ENCODE measurements around the gene SRP19.
A peak's percentile ranks its signal among the peaks of the same experiment; 100 is the strongest.

The SRP19 gene

GRCh38 chr5:112860929-112861637 lies at the start of gene SRP19:
SRP19 (plus strand) TSS chr5:112861287; CDS start chr5:112861377, 90 bp downstream.
- H3K27ac Mint-ChIP-seq = peak within 1 kb of the TSS; percentile 98
- peak within 1 kb of the TSS; percentile 96 for H3K4me3 Mint-ChIP-seq
- H3K4me1 Mint-ChIP-seq = peaks cover 28% of the 10 kb centered on the region
- peaks cover 5% of the 10 kb centered on the region for H3K36me3 Mint-ChIP-seq
- peaks cover 3% of the 10 kb centered on the region for H3K27me3 Mint-ChIP-seq
- H3K9me3 Mint-ChIP-seq = no peaks in the 10 kb centered on the region

DNA sequence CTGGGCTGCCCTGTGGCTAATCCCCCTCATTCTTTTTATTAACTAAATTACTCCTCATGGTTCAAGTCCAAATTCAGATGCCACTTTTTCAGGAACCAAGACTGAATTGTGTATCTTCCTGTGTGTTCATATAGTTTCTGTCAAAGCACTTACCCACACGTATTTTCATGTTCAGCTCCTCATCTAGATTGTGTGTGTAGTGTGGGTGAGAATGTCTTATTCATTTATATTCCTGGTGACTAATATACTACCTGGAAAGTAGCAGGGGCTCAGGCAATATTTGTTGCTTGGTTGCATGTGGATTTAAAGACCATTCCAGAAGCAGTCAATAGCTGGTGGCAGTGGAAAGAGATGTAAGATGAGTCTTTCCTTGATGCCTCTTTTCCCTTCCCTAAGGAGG lies 48.5 kb upstream of the SRP19 start:
- H3K27me3 Mint-ChIP-seq = no peaks in the 10 kb centered on the region
- no peak overlapping the region for H3K4me3 Mint-ChIP-seq
- peaks cover 3% of the 10 kb centered on the region for H3K4me1 Mint-ChIP-seq
- no peak overlapping the region for H3K27ac Mint-ChIP-seq
- H3K36me3 Mint-ChIP-seq = peaks cover 22% of the 10 kb centered on the region
- no peaks in the 10 kb centered on the region for H3K9me3 Mint-ChIP-seq

DNA sequence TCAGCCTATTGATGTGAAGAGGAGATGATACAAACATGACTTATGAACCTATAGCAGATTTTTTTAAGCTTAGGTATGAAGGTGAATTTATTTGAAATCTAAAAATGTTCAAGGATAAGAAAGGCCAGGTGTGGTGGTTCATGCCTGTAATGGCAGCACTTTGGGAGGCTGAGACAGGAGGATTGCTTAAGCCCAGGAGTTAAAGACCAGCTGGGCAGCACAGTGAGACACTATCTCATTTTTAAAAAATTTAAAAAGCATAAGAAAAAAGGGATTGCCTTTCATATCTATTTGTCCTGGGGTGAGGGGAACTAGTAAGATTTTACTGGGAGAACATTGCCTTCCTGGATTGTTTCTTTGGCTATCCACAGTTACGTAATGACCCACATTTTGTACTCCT lies 40.8 kb upstream of the SRP19 start:
- Mint-ChIP-seq H3K4me3 (no peak overlapping the region), H3K27me3 (no peaks in the 10 kb centered on the region), H3K9me3 (no peaks in the 10 kb centered on the region), H3K27ac (no peak overlapping the region), H3K36me3 (peaks cover 20% of the 10 kb centered on the region), H3K4me1 (no peaks in the 10 kb centered on the region)

- H3K27ac Mint-ChIP-seq = no peak overlapping the region
- no peaks in the 10 kb centered on the region for H3K27me3 Mint-ChIP-seq
- no peaks in the 10 kb centered on the region for H3K9me3 Mint-ChIP-seq
- H3K36me3 Mint-ChIP-seq = peaks cover 18% of the 10 kb centered on the region
- no peaks in the 10 kb centered on the region for H3K4me1 Mint-ChIP-seq
- H3K4me3 Mint-ChIP-seq = no peak overlapping the region
Observed at GRCh38 chr5:112822456-112822855, 38.6 kb upstream of the SRP19 start.

DNA sequence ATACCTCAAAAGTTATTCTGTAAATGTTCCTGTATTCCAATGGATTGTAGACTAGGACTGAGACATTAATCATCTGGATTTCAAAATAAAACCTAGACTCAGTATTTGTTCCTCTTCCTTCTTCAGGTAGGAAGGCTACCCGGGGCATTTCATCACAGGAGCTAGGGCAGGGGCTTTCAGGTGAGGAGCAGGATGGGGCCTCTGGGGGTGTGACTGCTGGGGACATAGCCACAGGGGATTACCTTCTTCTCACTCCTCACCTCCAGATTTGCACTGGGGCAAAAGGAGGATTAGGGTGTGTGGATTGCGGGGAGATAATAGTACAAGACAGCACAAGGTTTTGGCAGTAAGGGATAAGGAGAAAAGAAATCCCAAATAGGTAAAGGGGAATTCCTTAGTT lies 37.9 kb upstream of the SRP19 start:
- Mint-ChIP-seq H3K9me3 (no peaks in the 10 kb centered on the region), H3K4me1 (no peaks in the 10 kb centered on the region), H3K4me3 (no peak overlapping the region), H3K27ac (no peak overlapping the region), H3K27me3 (no peaks in the 10 kb centered on the region), H3K36me3 (peaks cover 16% of the 10 kb centered on the region)

DNA sequence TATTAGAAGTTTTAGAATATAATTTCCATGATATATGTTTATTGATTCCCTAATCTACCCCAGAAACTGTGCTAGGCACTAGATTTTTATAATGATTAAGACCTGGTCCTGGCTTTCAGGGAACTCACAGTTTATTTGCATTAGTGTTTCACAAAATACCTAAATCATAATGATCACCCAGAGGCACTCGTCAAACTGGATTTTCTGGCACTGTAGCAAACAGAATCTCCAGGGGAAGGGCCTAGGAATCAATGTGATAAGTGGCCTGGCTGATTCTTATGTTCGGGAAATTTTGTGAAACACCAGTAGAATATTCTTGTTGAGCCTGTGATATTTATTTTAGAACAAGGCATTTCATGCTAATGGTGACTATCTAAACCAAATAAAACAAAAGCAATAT lies 37.4 kb upstream of the SRP19 start:
- no peak overlapping the region for H3K27ac Mint-ChIP-seq
- no peak overlapping the region for H3K4me3 Mint-ChIP-seq

GRCh38 chr5:112824197-112824596 lies 36.9 kb upstream of the SRP19 start:
- no peaks in the 10 kb centered on the region for H3K4me1 Mint-ChIP-seq
- H3K4me3 Mint-ChIP-seq = no peak overlapping the region
- no peaks in the 10 kb centered on the region for H3K27me3 Mint-ChIP-seq
- peaks cover 17% of the 10 kb centered on the region for H3K36me3 Mint-ChIP-seq
- peak overlapping the region; percentile 67 for H3K27ac Mint-ChIP-seq
- H3K9me3 Mint-ChIP-seq = no peaks in the 10 kb centered on the region

More for the DNA sequence above, 37.4 kb upstream of the SRP19 start:
- Mint-ChIP-seq H3K4me1 (no peaks in the 10 kb centered on the region), H3K27me3 (no peaks in the 10 kb centered on the region), H3K36me3 (peaks cover 17% of the 10 kb centered on the region), H3K9me3 (no peaks in the 10 kb centered on the region)

DNA sequence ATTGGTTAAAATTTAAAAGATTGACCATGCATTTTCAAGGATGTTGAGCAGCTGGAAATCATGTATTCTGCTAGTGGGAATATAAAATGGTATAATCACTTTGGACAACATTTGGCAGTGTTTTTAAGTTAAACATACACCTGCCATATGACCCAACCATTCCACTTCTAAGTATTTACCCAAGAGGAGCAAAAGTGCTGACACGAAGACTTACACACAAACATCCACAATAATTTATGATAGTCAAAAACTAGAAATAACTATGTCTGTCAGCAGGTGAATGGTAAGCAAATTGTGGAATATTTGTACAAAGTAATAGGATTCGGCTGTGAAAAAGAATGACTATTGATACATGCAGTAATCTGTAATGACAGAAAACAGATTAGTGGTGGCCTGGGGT lies 30.7 kb upstream of the SRP19 start:
- no peaks in the 10 kb centered on the region for H3K27me3 Mint-ChIP-seq
- H3K36me3 Mint-ChIP-seq = peaks cover 9% of the 10 kb centered on the region
- H3K4me1 Mint-ChIP-seq = no peaks in the 10 kb centered on the region
- no peak overlapping the region for H3K27ac Mint-ChIP-seq
- H3K9me3 Mint-ChIP-seq = no peaks in the 10 kb centered on the region
- no peak overlapping the region for H3K4me3 Mint-ChIP-seq

- no peaks in the 10 kb centered on the region for H3K27me3 Mint-ChIP-seq
- H3K9me3 Mint-ChIP-seq = no peaks in the 10 kb centered on the region
Observed at GRCh38 chr5:112833971-112834370, 27.1 kb upstream of the SRP19 start.

DNA sequence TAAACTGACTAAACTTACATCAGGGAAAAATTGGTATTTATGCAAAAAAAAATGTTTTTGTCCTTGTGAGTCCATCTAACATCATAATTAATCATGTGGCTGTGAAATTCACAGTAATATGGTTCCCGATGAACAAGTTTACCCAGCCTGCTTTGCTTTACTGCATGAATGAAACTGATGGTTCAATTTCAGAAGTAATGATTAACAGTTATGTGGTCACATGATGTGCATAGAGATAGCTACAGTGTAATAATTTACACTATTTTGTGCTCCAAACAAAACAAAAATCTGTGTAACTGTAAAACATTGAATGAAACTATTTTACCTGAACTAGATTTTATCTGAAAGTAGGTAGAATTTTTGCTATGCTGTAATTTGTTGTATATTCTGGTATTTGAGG lies 16.6 kb upstream of the SRP19 start:
- H3K36me3 Mint-ChIP-seq = peaks cover 2% of the 10 kb centered on the region
- no peak overlapping the region for H3K4me3 Mint-ChIP-seq
- no peaks in the 10 kb centered on the region for H3K27me3 Mint-ChIP-seq
- no peaks in the 10 kb centered on the region for H3K9me3 Mint-ChIP-seq
- H3K27ac Mint-ChIP-seq = no peak overlapping the region
- H3K4me1 Mint-ChIP-seq = peaks cover 5% of the 10 kb centered on the region

More at GRCh38 chr5:112833971-112834370, 27.1 kb upstream of the SRP19 start:
- no peak overlapping the region for H3K4me3 Mint-ChIP-seq
- no peak overlapping the region for H3K27ac Mint-ChIP-seq
- H3K4me1 Mint-ChIP-seq = no peaks in the 10 kb centered on the region
- peaks cover 18% of the 10 kb centered on the region for H3K36me3 Mint-ChIP-seq

DNA sequence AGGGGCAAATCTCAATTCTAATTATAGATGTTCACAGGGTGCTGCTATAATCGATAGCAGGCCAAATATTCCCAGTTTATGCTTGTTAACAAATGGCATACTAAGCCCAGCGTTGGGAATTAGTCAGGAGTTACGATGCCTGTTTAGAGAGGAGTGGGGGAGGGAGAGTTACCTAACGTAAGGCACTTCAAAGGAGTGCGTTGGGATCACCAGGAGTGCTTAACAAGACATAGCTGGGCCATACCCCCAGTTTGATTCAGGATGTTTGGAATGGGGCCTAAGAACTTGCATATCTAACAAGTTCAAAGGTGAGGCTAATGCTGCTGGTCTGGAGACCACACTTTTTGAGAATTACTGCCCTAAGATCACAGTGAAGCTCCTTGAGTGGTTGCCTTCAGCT lies 14.5 kb upstream of the SRP19 start:
- H3K9me3 Mint-ChIP-seq = no peaks in the 10 kb centered on the region
- H3K36me3 Mint-ChIP-seq = no peaks in the 10 kb centered on the region
- peaks cover 5% of the 10 kb centered on the region for H3K4me1 Mint-ChIP-seq
- peaks cover 3% of the 10 kb centered on the region for H3K27me3 Mint-ChIP-seq
- H3K4me3 Mint-ChIP-seq = no peak overlapping the region
- peak overlapping the region; percentile 13 for H3K27ac Mint-ChIP-seq

- no peak overlapping the region for H3K4me3 Mint-ChIP-seq
- peaks cover 5% of the 10 kb centered on the region for H3K4me1 Mint-ChIP-seq
- H3K36me3 Mint-ChIP-seq = no peaks in the 10 kb centered on the region
- peaks cover 3% of the 10 kb centered on the region for H3K27me3 Mint-ChIP-seq
- peak overlapping the region; percentile 24 for H3K27ac Mint-ChIP-seq
- no peaks in the 10 kb centered on the region for H3K9me3 Mint-ChIP-seq
Observed at GRCh38 chr5:112847306-112847705, 13.8 kb upstream of the SRP19 start.

DNA sequence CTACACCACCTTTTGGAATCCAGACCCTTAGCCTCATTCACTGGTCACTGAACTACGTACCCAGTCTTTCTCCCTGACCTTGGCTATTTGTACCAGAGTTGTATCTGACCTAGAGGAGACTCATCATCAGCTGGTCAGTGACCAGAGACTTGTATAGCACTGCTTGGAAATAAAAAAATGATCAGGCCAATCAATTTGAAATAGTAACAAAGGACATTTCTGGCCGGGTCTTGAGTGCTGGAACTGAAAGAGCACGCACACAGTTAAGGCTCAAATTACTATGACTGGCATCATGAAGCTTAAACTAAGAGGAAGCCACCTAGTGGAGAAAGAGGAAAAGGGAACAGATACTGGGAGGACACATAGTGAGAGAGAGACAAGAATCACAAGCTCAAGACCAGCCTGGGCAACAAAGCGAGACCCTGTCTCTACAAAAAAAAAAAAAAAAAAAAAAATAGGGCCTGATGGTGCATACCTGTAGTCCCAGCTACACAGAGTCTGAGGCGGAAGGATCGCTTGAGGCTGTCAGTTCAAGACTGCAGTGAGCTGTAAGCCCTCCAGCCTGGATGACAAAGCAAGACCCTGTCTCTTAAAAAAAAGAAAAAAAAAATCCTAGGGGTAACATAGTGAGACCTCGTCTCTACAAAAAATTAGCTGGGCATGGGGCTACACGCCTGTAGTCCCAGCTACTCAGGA lies 12.8 kb upstream of the SRP19 start:
- no peaks in the 10 kb centered on the region for H3K9me3 Mint-ChIP-seq
- H3K27me3 Mint-ChIP-seq = peaks cover 5% of the 10 kb centered on the region
- no peak overlapping the region for H3K4me3 Mint-ChIP-seq
- peak overlapping the region; percentile 10 for H3K27ac Mint-ChIP-seq
- no peaks in the 10 kb centered on the region for H3K36me3 Mint-ChIP-seq
- H3K4me1 Mint-ChIP-seq = peaks cover 5% of the 10 kb centered on the region

GRCh38 chr5:112849912-112850311 lies 11.2 kb upstream of the SRP19 start:
- Mint-ChIP-seq H3K4me1 (peaks cover 5% of the 10 kb centered on the region), H3K27ac (no peak overlapping the region), H3K36me3 (peaks cover 5% of the 10 kb centered on the region), H3K4me3 (no peak overlapping the region), H3K27me3 (peaks cover 12% of the 10 kb centered on the region), H3K9me3 (peaks cover 5% of the 10 kb centered on the region)

GRCh38 chr5:112854651-112855050 lies 6.4 kb upstream of the SRP19 start:
- H3K27ac Mint-ChIP-seq = no peak overlapping the region
- no peaks in the 10 kb centered on the region for H3K4me1 Mint-ChIP-seq
- peaks cover 22% of the 10 kb centered on the region for H3K27me3 Mint-ChIP-seq
- H3K4me3 Mint-ChIP-seq = no peak overlapping the region
- peaks cover 12% of the 10 kb centered on the region for H3K36me3 Mint-ChIP-seq
- peaks cover 10% of the 10 kb centered on the region for H3K9me3 Mint-ChIP-seq

DNA sequence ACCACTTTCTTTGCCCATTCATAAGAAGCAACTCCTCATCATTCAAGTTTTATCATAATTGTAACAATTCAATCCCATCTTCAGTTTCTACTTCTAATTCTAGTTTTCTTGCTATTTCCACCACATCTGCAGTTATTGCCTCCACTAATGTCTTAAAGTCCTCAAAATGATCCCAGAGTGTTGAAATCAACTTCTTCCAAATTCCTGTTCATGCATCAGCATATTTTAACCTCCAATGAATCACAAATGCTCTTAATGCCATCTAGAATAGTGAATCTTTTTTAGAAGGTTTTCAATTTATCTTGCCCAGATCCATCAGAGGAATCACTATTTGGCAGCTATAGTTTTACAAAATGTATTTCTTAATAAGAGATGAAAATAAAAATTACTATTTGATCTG lies 3.2 kb upstream of the SRP19 start:
- Mint-ChIP-seq H3K9me3 (peaks cover 10% of the 10 kb centered on the region), H3K4me1 (peaks cover 12% of the 10 kb centered on the region), H3K27me3 (peaks cover 17% of the 10 kb centered on the region), H3K36me3 (peaks cover 12% of the 10 kb centered on the region), H3K27ac (no peak overlapping the region), H3K4me3 (no peak overlapping the region)
